GM10847 (cell line): ENCODE measurements around the gene DSC2.

Experiments
- POLR2A ChIP-seq: IDR thresholded peaks from 2 replicates; pipeline ENCODE4 v1.6.1; 2011; ENCODE audit not compliant: insufficient read length; ENCODE audit errors: extremely low read depth

DSC2 gene

GRCh38 chr18:31102025-31102684 is at the start of gene DSC2:
TSS of gene DSC2 (minus strand) at chr18:31102421. CDS start at chr18:31101971, 450 bp downstream.
- TF ChIP-seq POLR2A = no peak

GRCh38 chr18:31149351-31149750 is 47.1 kb upstream of the DSC2 start:
- no peak for TF ChIP-seq POLR2A

- TF ChIP-seq POLR2A = no peak
Measured at GRCh38 chr18:31148600-31148999, 46.4 kb upstream of the DSC2 start.

- TF ChIP-seq POLR2A = no peak
Measured at GRCh38 chr18:31146809-31147208, 44.6 kb upstream of the DSC2 start.

- TF ChIP-seq POLR2A = no peak
Measured at GRCh38 chr18:31143025-31143424, 40.8 kb upstream of the DSC2 start.

- no peak for TF ChIP-seq POLR2A
Measured at GRCh38 chr18:31138709-31139108, 36.5 kb upstream of the DSC2 start.

GRCh38 chr18:31134988-31135529 is 32.8 kb upstream of the DSC2 start:
- TF ChIP-seq POLR2A = no peak

GRCh38 chr18:31129398-31130115 is 27.3 kb upstream of the DSC2 start:
- no peak for TF ChIP-seq POLR2A

GRCh38 chr18:31125878-31126277 is 23.7 kb upstream of the DSC2 start:
- TF ChIP-seq POLR2A = no peak

- no peak for TF ChIP-seq POLR2A
Measured at GRCh38 chr18:31120594-31120993, 18.4 kb upstream of the DSC2 start.

- no peak for TF ChIP-seq POLR2A
Measured at GRCh38 chr18:31116853-31117595, 14.8 kb upstream of the DSC2 start.

- no peak for TF ChIP-seq POLR2A
Measured at GRCh38 chr18:31112804-31113203, 10.6 kb upstream of the DSC2 start.

GRCh38 chr18:31105733-31106132 is 3.5 kb upstream of the DSC2 start:
- no peak for TF ChIP-seq POLR2A

- TF ChIP-seq POLR2A = no peak
Measured at GRCh38 chr18:31104444-31104843, 2.2 kb upstream of the DSC2 start.

- TF ChIP-seq POLR2A = no peak
Measured at GRCh38 chr18:31103423-31103822, 1.2 kb upstream of the DSC2 start.

GRCh38 chr18:31102941-31103340 is 720 bp upstream of the DSC2 start:
- TF ChIP-seq POLR2A = no peak
